ENCODE measurements around the gene CEP41.

The CEP41 gene

DNA sequence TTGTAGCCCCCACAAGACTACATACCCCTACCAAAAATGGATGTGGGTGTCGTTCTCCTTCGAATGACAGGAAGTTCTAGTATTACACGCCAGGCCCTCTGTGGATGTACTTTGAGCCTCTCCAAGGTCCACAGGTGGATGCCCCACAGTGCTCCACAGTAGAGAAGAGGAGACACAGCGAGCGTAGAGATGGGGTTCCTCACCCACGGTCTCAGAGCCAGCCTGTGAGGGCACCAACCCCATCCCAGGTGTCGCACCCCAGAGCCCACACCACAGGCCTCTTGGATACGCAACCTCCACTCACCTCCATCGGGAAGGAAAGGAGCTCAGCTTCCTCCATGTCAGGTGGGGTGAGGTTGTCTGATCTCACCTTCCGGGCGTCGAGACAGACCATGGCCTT, 93.9 kb downstream of the CEP41 start:
- no peak for DNase-seq

DNA sequence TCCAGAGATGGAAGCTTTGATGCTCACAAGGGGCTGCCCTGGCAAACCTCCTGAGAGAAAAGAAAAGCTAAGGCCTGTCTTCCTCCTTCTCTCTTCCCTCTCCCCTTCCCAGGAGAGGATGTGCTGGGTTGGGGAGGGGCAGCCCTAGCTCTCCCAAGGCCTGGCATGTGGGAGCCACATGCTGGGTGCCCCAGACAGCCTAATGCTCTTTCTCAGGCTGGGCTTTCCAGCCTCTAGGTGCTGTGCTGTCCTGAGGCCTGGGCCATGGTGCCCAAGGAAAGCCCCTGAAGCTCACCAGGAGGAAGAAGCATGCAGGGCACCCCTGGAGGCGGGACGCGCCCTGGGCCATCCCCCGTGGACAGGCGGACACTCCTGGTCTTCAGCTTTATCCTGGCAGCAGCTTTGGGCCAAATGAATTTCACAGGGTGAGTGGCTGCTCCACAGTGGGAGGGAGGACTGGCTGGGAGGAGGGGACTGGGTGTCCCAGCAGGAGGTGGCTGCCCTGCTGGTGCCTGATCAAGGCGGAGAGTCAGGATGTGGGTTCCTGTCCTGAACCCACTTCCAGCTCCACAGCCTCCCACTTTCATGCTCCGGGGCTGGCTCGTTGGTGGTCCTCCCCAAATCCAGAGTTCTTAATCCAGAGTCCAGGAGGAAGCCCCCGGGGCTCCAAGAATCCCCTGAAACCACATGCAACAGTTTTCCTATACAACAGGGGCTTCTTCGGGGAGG, 94.5 kb downstream of the CEP41 start:
- no peak for DNase-seq

DNA sequence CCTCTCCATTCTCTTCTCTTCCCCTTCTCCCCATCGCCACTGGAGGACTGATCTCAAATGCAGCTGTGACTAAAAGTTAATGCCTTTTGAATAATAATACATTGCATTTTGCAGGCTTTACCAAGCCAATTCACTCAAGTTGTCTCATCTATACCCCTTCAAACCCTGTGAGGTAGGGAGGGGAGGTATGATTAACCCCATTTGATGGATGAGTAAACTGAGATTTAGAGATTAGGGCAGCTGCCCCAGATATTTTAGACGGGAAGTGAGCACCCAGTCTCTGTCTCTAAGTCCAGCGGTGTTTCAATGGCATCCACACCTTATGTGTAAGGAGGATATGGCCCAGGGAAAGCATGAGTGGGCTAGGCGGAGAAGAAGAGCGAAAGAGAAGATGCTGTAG, 95.1 kb downstream of the CEP41 start:
- no peak for DNase-seq

DNA sequence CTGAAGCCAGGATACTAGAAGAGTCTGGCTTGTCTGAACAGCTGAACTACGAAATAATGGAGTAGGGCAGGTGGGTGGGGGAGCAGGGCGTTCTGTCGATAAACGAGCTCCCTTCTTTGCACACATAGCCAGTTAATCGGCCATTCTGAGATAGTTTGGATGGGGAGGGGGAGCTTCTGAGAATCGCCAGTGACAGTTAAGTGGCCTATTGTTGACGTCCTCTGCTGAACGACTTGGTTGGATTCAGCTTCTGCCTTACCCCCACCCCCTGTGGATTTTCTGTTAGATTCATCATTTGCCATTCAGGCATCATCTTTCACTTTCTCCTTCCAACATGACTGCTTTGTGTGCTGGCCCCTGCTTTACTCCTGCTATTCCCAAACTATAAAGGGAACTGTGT, 95.7 kb downstream of the CEP41 start:
- DNase-seq = no peak

DNA sequence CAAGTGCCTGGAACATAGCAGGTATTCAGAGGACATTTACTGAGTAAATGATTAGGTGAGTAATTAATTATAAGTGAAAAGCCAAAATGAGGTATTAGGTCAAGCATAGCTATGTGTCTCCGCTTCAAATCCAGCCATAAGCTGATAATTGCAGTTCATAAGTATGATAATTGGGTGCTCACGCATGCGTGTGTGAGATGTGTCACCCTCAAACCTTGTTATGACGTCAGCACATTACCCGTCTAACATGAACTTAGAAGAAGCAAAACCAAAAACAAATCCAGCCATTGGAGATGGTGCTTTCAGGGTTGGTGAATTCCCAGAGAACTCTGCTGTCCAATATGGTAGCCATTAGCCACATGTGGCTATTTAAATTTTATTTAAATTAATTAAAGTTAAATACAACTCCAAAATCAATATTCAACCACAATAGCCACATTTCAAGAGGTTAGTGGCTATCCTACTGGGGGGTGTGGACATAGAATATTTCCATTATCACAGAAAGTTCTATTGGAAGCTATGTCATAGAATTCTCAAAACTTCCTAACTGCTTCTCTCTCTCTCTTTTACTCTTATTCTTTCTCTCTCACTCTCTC, 96.4 kb downstream of the CEP41 start, which contains the start of gene CPA5:
Gene CPA5 (plus strand): TSS at position 546 of the 596 bp plus-strand sequence. CDS start 1,670 bp downstream, outside the sequence.
- DNase-seq = no peak

All from islet precursor cell (in vitro differentiated cells).